NCI-H2029 (cell line): ENCODE measurements around the gene SSRP1.

Experiments
- DNase-seq: peaks from one replicate; lab custom pipeline; 2025; lab: John Stamatoyannopoulos, UW

The SSRP1 gene

GRCh38 chr11:57359396-57359795 is 23.7 kb upstream of the SSRP1 start:
- DNase-seq: no peak

GRCh38 chr11:57358991-57359390 is 23.3 kb upstream of the SSRP1 start:
- DNase-seq: no peak

- no peak for DNase-seq
Measured at GRCh38 chr11:57358543-57358961, 22.9 kb upstream of the SSRP1 start.

- no peak for DNase-seq
Measured at GRCh38 chr11:57357856-57358255, 22.2 kb upstream of the SSRP1 start.

GRCh38 chr11:57357310-57357709 is 21.6 kb upstream of the SSRP1 start:
- no peak for DNase-seq

DNA sequence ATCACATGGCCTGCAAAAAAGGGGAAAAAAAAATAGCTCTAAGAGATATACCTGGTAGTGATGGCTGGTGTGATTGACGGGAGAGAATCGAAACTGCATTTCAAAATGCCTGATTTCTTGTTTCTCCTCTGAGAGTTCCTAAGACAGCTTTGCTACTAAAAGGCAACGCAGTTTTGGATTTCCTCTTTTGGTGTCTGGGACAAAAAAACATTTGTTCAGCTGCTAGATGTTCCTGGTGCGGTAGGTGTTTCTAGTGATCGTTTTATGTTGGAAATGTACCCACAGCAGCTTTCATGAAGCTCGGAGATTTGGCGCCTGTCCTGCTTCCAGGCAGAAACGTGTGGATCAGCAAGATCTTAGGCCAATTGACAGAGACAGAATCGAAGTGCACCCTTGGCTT is 20.6 kb upstream of the SSRP1 start:
- no peak for DNase-seq

DNA sequence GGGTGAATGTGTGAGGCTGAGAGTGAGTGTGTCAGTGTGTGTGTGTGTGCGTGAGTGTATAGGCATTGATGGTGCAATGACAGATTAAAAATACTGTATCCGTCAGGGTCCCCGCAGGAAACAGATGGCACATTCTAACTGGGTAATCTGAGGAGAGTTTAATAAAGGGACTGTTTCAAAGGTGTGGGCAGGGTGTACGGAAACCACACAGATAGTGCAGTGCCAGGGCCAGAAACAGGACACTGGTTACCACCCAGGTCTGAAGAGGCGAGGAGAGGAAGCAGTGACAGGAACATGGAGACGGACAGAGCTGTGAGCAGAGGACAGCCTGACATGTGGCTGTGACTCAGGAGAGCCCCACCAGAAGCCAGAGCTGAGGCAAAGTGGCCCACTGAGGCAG is 19.0 kb upstream of the SSRP1 start:
- DNase-seq: no peak

DNA sequence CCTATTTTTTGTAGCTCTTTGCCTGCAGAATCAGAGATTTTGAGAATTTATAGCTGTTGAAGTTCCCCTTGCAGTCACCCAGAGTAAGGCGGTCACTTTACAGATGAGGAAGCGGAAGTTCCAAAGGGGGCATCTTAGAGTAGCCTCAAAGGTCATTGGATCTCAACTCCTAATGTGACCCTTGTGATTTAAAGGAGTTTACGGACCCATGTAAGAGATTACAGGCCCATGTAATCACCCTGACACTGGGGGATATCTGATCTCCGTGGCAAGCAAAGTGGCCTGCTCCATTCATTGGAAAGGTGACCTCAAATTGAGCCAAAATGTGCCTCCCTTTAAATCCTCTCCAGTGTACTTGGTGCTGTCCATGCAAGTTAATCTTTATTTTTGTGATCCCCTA is 18.2 kb upstream of the SSRP1 start:
- no peak for DNase-seq

DNA sequence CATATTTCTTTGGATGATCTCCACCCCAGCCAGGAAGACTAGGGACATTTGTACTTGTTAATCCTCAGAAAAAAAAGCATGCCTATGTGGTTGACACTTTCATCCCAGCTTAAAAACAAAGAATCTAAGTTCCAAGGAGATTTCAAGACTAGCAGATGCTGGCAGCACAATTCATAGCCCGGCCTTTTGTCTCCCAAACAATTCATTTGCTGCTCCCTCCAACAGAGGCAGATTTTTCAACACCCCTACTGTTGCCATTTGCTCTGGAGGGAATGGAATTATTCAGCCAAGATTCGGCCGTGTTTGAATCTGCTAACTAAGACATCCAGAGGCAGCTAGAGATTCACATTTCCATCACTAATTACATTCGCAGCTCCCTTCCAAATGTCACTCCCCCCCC is 17.8 kb upstream of the SSRP1 start:
- DNase-seq: no peak

GRCh38 chr11:57353036-57353435 is 17.3 kb upstream of the SSRP1 start:
- DNase-seq: no peak

- no peak for DNase-seq
Measured at GRCh38 chr11:57349491-57350274, 14.0 kb upstream of the SSRP1 start.

GRCh38 chr11:57348636-57349313 is 13.1 kb upstream of the SSRP1 start:
- no peak for DNase-seq

DNA sequence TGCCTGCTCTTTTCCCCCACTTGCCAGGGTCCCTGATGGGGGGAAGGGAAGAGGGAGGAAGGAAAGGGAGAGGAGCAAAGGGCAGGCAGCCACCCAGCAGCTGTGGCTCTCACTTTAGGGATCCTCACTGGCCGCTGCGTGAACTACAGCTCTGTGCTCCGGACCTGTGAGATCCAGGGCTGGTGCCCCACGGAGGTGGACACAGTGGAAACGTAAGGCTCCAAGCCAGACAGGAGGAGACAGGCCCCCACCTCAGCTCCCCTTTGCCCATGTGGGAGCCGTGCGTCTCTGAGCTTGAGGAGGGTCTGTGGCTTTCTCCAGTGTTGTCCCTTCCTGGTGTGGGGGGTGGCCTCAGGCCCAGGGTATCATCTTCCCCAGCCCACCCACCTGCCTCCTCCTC is 12.4 kb upstream of the SSRP1 start:
- no peak for DNase-seq

DNA sequence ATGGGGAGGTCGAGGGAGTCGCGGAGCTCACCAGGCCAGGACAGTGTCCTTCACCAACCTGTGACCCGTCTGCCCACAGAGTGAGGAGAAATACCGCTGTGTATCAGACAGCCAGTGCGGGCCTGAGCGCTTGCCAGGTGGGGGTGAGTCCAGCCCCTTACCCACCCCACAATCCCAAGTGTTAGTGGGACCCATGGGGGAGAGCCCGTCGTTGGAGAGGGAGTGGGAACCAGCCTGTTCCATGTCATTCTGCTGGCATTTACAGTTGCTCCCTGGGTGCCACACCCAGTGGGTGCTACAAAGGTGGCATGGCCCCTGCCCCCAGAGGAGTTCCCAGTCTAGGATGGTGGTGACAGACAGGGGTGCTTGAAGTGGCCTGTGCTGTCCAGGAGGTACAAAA is 11.6 kb upstream of the SSRP1 start:
- no peak for DNase-seq

GRCh38 chr11:57345555-57346211 is 10.0 kb upstream of the SSRP1 start:
- peak; percentile 90 for DNase-seq

GRCh38 chr11:57344826-57345225 is 9.1 kb upstream of the SSRP1 start:
- DNase-seq: no peak

GRCh38 chr11:57343825-57344224 is 8.1 kb upstream of the SSRP1 start:
- DNase-seq: no peak

- DNase-seq: no peak
Measured at GRCh38 chr11:57342702-57343101, 7.0 kb upstream of the SSRP1 start.

- DNase-seq: no peak
Measured at GRCh38 chr11:57341250-57341808, 5.6 kb upstream of the SSRP1 start.

- DNase-seq: no peak
Measured at GRCh38 chr11:57340039-57340615, 4.4 kb upstream of the SSRP1 start.

GRCh38 chr11:57339328-57339727 is 3.6 kb upstream of the SSRP1 start:
- DNase-seq: no peak

DNA sequence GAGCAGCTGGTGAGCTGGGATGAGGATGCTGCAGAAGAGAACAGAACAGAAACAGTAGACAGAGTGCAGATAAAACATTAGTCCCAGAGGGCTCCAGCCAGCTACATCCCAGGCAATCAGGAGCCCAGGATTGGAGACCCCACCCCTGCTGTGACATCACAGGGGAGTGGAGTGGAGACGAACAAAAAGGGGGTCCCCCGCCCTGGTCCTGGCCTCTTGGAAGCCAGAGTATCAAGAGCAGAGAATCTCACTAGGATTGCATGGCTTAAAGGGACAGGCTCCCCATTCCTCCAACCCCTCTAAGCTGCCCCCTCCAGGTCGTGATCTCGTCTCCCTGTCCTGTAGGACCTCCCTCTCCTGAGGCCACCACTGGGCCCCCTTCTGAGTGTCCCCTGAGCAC is 2.5 kb upstream of the SSRP1 start, which contains the start of gene P2RX3:
Gene P2RX3 (plus strand): TSS at position 211 of the 400 bp plus-strand sequence. CDS start 199 bp downstream, outside the sequence.
- no peak for DNase-seq
